DOHH2 (cell line): ENCODE data around the gene GPC6.

Experiments
- H3F3A ChIP-seq: fragments of 200-600 bp; sonication (generic), shearing (Covaris generic); 2 replicates; pipeline ENCODE4 v1.6.0; 2016; ENCODE audit warnings: antibody characterized with exemption, mild to moderate bottlenecking; ENCODE audit not compliant: control insufficient read depth, insufficient read depth
- H3K27ac ChIP-seq: fragments of 200-600 bp; sonication (generic); 2 replicates; pipeline ENCODE4 v1.5.1; 2014; ENCODE audit warnings: low read depth, mild to moderate bottlenecking, low read length, moderate library complexity
- H3K27me3 ChIP-seq: fragments of 200-600 bp; sonication (generic); 2 replicates; pipeline ENCODE4 v1.6.1; 2014; ENCODE audit warnings: mild to moderate bottlenecking, low read length, mixed read lengths; ENCODE audit not compliant: control insufficient read depth
- H3K36me3 ChIP-seq: fragments of 200-600 bp; sonication (generic); 2 replicates; pipeline ENCODE4 v1.6.1; 2014; ENCODE audit warnings: mild to moderate bottlenecking, low read length, moderate library complexity, mixed read lengths; ENCODE audit not compliant: control insufficient read depth
- H3K4me1 ChIP-seq: fragments of 200-600 bp; sonication (generic); 2 replicates; pipeline ENCODE4 v1.6.1; 2014; ENCODE audit warnings: mild to moderate bottlenecking, low read length, mixed read lengths; ENCODE audit not compliant: control insufficient read depth
- H3K4me2 ChIP-seq: fragments of 200-600 bp; sonication (generic); 2 replicates; pipeline ENCODE4 v1.6.0; 2014; ENCODE audit warnings: mild to moderate bottlenecking, low read length, moderate library complexity
- H3K4me3 ChIP-seq: fragments of 200-600 bp; sonication (generic); 2 replicates; pipeline ENCODE4 v1.5.1; 2014; ENCODE audit warnings: mild to moderate bottlenecking, low read length, mixed read lengths
- H3K79me2 ChIP-seq: fragments of 200-600 bp; sonication (generic); 2 replicates; pipeline ENCODE4 v1.6.1; 2014; ENCODE audit warnings: mild to moderate bottlenecking, low read length, mixed read lengths; ENCODE audit not compliant: control insufficient read depth
- H3K9me2 ChIP-seq: fragments of 200-600 bp; sonication (generic); replicated peaks from 2 replicates; pipeline ENCODE4 v1.6.1; 2014; ENCODE audit warnings: mild to moderate bottlenecking, low read length, mixed read lengths; ENCODE audit not compliant: control insufficient read depth
- H3K9me3 ChIP-seq: fragments of 200-600 bp; sonication (generic); 2 replicates; pipeline ENCODE4 v1.6.1; 2014; ENCODE audit warnings: antibody characterized with exemption, low read length, mixed read lengths; ENCODE audit not compliant: control insufficient read depth, insufficient read depth
- H4K20me1 ChIP-seq: fragments of 200-600 bp; sonication (generic); 2 replicates; pipeline ENCODE4 v1.6.0; 2014; ENCODE audit warnings: low read depth, mild to moderate bottlenecking, antibody characterized with exemption, low read length, moderate library complexity; ENCODE audit not compliant: control insufficient read depth, insufficient read depth
- CTCF ChIP-seq: fragments of 200-600 bp; sonication (generic); IDR thresholded peaks from one replicate; pipeline ENCODE4 v1.5.1; 2014; ENCODE audit warnings: antibody characterized with exemption, mild to moderate bottlenecking, low read depth, low read length; ENCODE audit not compliant: poor library complexity, severe bottlenecking
- EZH2phosphoT487 ChIP-seq: fragments of 200-600 bp; sonication (generic); IDR thresholded peaks from 2 replicates; pipeline ENCODE4 v1.6.1; 2017; ENCODE audit warnings: borderline replicate concordance, mild to moderate bottlenecking, antibody characterized with exemption, low read length, moderate library complexity, mixed read lengths

Gene GPC6

GRCh38 chr13:93304868-93305613 lies 78.4 kb downstream of the GPC6 start:
- Histone ChIP-seq H3F3A (no peaks in the 10 kb centered on the region), H3K79me2 (no peaks in the 10 kb centered on the region), H4K20me1 (no peaks in the 10 kb centered on the region), H3K4me1 (no peaks in the 10 kb centered on the region), H3K27me3 (no peaks in the 10 kb centered on the region), H3K9me2 (no peaks in the 10 kb centered on the region), H3K27ac (no peak overlapping the region), H3K9me3 (no peaks in the 10 kb centered on the region), H3K36me3 (no peaks in the 10 kb centered on the region), H3K4me3 (no peak overlapping the region), H3K4me2 (no peak overlapping the region)
- no peak for TF ChIP-seq CTCF
- TF ChIP-seq EZH2phosphoT487: no peak

DNA sequence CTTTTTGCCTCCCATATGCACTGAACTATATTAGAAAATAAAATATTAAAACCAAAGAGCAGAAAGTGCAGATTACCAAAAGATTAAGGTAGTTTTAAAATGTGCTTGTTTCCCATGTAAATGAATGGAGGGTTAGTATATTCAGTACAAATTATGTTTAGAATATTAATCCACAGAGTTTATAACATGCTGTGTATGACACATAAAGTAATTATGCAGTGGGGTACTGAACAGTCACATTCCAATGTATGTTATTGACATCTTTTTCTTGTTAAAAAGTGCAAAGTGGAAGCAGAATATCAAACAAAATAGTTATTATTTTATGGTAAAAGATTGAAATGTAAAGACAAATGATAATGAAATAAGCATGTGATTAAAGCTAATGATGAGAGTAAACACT lies 79.3 kb downstream of the GPC6 start:
- H4K20me1 ChIP-seq: no peaks in the 10 kb centered on the region
- H3F3A ChIP-seq: no peaks in the 10 kb centered on the region
- H3K4me1 ChIP-seq: no peaks in the 10 kb centered on the region
- no peaks in the 10 kb centered on the region for H3K27me3 ChIP-seq
- no peaks in the 10 kb centered on the region for H3K79me2 ChIP-seq
- no peak overlapping the region for H3K27ac ChIP-seq
- no peaks in the 10 kb centered on the region for H3K9me3 ChIP-seq
- H3K36me3 ChIP-seq: no peaks in the 10 kb centered on the region
- no peak overlapping the region for H3K4me2 ChIP-seq
- no peaks in the 10 kb centered on the region for H3K9me2 ChIP-seq
- TF ChIP-seq CTCF (no peak), EZH2phosphoT487 (no peak)
- H3K4me3 ChIP-seq: no peak overlapping the region

GRCh38 chr13:93307136-93307535 lies 80.5 kb downstream of the GPC6 start:
- no peak for TF ChIP-seq EZH2phosphoT487
- TF ChIP-seq CTCF: no peak
- Histone ChIP-seq H3K4me3 (no peak overlapping the region), H4K20me1 (no peaks in the 10 kb centered on the region), H3K4me2 (no peak overlapping the region), H3K36me3 (no peaks in the 10 kb centered on the region), H3K79me2 (no peaks in the 10 kb centered on the region), H3K9me2 (no peaks in the 10 kb centered on the region), H3F3A (no peaks in the 10 kb centered on the region), H3K27ac (no peak overlapping the region), H3K4me1 (no peaks in the 10 kb centered on the region), H3K27me3 (no peaks in the 10 kb centered on the region), H3K9me3 (no peaks in the 10 kb centered on the region)
